ENCODE data around the gene FAM50A.

GRCh38 chrX:154399527-154400368 is 44.2 kb upstream of the FAM50A start:
- no peak for TF ChIP-seq POLR2A (IDR thresholded peaks at IDR 0.05; ENCODE audit: low read length)
- TF ChIP-seq GATA1 (IDR thresholded peaks at IDR 0.05; ENCODE audit: low read depth, low read length) = no peak
